CD4-positive, alpha-beta T cell treated with Interferon gamma for 1 hour (primary cell): ENCODE data around the gene DYNC1LI1.

Source experiments
- DNase-seq: peaks from one replicate; pipeline ENCODE4 v3.0.0-alpha.2; 2020

Gene DYNC1LI1

GRCh38 chr3:32570421-32571191 is at the start of gene DYNC1LI1:
Gene DYNC1LI1, minus strand, starts transcription at chr3:32570858. Its CDS starts 88 bp downstream, at chr3:32570770.
- DNase-seq, result peak; percentile 91

DNA sequence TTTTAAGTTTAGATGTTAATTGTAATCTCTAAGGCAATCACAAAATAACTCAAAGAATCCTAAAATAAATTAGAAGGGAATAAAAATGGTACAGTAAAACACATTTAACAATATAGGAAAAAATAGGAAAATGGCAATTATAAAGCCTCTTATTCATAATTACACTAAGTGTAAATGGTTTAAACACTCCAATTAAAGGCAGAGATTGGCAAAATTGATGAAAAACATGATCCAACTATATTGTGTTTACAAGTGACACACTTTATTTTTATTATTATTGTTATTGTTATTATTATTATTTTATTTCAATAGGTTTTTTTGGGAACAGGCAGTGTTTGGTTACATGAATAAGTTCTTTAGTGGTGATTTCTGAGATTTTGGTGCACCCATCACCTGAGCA is 48.7 kb upstream of the DYNC1LI1 start:
- DNase-seq, result no peak

DNA sequence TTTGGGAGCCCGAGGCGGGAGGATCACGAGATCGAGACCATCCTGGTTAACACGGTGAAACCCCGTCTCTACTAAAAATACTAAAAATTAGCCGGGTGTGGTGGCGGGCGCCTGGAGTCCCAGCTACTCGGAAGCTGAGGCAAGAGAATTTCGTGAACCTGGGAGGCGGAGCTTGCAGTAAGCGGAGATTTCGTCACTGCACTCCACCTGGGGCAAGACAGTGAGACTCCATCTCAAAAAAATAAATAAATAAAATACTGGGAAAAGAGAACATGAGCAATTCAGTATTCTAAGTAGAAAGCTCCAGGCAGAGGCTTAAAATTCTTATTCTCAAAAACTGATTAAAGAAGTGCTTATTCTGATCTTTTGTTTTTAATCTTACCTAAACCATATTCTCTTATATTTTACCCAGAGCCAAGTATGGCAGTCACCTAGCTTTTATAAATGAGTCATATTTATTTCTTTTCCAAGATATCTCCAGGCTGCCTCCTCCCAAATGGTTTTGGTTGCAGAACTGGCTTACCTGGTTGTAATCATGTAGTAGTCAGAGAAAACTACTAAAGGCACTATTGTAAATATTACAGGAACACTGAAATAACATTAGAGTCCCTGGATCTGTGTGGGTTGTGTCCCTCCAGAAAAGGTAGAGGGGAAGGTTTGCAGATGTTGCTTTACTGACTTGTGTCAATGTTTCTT is 45.8 kb upstream of the DYNC1LI1 start:
- no peak for DNase-seq

DNA sequence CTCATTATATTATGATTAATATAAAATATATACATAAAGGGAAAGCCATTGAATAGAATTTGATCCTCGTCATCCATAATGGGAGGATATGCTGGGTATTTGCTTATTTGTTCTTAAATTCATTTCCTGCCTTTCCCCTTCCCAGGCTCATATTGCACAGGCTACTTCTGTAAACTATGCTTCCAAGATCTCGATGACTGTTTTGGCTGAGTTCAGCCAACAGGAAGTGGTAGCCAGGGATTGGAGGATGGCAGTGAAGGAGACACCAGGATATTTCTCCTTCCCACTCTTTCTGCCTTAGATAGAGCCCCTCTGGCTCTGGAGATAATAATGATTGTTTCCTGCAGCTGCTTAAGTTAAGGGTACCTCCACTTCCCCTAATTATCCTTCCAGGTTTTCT is 44.3 kb upstream of the DYNC1LI1 start:
- no peak for DNase-seq

DNA sequence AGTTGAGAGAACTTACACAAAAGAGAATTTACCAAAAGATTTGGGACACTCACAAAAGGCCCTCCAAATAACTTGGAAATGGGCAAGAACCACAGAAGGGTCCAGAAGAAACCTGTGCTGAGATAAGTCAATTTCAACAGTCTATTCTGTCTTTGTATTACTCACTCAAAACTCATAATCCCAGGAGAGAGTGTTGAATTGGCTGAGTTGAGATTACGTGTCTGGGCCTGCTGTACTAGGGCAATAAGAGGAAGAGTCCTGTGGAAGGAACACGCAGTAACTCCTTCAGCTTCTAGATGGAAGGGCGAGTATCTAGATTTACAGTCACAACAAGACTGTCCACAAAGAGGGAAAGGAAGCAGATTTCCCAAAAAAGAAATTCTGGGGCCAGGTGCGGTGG is 42.5 kb upstream of the DYNC1LI1 start:
- DNase-seq, result no peak

DNA sequence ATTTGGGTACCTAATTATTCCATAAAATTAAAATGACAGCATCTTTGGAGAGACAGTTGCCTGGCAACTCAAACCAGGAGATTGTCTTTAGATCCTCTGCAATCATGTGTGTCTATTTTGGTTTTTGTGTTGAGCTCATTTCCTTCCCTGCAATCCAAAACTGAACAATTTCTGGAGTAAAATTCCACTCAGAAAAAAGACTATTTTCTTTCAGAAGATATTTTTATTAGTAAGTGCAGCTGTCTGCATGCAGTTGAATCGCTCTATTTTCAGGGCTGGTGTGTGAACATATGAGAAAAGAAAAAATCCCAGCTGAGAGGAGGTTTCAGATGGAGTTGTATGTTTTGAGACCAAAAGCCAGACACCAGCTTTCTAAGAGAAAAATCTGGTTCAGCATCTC is 41.9 kb upstream of the DYNC1LI1 start:
- DNase-seq, result no peak

DNA sequence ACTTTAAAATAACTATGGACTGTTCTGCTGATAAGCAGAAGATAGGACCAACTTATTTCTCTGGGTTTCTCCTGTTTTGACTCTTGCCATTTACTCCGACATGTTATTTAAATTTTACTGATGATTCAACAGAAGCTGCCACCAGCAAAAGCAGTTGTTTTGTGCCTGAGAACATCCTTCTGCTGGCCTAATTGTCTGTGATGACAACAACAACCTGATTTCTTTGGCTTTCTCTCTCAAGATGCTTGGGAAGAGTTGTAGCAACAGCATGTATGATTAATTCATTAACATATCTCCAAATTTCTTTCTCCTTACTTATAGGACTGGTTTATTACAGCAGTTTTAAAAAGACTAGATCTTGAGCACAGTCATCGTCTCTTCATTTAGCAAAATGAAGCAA is 36.9 kb upstream of the DYNC1LI1 start:
- no peak for DNase-seq

DNA sequence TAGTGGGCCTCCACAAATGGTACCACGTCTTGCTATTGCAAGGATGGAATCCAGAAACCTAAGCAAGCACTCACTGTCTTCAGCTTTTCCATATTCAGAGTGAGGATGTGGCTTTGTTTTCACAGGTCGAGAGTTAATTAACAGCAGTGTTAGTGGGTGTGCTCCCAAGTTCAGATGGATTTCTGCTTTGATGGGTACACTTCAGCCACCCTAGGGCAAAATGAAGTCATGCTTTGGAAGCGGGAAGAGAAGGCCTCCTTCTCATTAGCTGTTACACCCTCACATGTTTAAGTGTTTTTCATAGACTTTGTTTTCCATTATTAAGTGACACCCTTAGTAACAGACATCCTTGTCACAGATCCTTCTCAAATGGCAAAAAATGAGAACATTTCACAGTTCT is 36.3 kb upstream of the DYNC1LI1 start:
- no peak for DNase-seq

GRCh38 chr3:32606277-32606676 is 35.6 kb upstream of the DYNC1LI1 start:
- DNase-seq, result no peak

GRCh38 chr3:32603064-32603463 is 32.4 kb upstream of the DYNC1LI1 start:
- no peak for DNase-seq

DNA sequence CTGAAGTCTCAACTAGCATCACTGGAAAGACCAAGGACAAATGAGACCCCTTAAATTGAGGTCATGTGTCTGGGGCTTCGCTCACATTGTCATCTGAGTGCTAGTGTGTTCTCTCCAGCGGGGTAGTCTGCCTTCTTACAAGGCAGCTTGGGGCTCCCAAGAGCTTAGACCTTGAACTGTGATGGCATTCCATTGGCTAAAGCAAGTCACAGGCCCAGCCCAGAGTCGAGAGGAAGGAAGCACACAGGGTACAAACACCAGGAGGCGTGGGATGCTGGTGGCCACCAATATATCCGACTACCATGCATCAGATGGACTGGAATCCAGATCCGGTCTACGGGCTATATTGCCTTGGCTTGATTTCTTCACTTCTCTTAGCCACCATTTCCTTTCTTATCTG is 31.5 kb upstream of the DYNC1LI1 start:
- no peak for DNase-seq

- DNase-seq, result no peak
These were observed 31.1 kb upstream of the DYNC1LI1 start for GRCh38 chr3:32601722-32602121.

DNA sequence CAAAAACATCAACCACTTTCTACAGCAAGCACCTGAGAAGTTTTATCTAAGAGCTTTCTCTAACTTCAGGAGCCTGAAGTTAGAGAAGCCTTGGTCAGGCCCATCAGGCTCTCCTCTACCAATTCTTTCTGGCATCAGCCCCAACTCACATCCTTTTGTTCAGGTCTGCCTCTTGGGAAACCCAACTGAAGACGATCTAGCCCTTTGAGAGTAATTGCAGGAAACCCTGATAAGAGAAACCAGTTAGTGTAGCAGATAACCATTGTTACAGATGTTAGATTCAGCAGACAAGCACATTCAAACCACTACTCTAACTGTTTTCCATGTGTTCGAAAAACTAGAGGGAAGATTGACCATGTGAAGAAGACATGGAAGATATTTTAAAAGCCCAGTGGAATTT is 27.0 kb upstream of the DYNC1LI1 start:
- DNase-seq, result no peak

GRCh38 chr3:32596909-32597369 is 26.3 kb upstream of the DYNC1LI1 start:
- DNase-seq, result no peak

GRCh38 chr3:32596282-32596908 is 25.7 kb upstream of the DYNC1LI1 start:
- DNase-seq, result no peak

DNA sequence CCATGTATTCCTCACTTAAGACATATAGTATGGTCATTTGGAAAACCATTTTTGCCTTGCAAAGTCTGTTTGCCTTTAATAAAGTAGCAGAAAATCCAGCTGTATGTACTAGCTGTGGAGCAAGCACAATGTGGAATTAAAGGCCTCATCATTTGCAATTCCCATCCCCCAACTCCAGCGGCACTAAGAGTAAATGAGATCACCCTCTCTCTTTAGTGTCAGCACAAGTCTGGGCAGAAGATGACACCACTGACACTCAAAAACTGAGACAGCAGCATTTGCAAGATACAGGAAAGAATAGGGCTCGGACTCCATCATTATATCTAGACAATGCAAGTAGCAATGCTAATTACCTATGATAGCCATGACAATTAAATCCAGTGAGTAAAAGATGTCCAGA is 24.7 kb upstream of the DYNC1LI1 start:
- no peak for DNase-seq

DNA sequence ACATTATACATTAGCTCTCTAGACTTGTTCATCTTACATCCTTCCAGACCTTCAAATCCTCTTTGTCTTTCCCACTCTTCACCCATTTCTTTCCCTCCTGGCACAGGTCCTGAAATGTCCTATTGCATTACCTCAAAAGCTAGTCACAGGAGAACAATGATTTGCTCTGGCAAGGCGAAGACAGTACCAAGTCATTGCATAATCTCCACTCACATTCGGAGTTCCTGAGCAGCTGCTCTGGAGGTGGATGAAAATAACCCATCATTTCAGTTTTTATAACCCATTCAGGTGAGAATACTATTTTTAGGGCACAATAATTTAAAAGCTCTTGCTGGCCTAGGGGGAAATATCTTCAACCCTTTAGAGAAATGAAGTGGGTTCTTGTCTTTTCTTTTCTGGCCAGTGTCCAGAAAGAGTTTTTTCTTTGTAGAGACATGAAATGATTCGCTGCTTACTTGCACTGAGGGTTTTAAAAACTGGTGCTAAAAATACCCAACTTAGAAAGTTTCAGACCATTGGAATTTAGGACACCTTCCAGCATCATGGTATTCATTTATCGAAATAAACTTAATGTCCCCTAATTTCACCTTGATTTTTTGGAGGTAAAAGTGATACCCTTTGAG is 23.4 kb upstream of the DYNC1LI1 start:
- DNase-seq, result no peak

- no peak for DNase-seq
These were observed 22.2 kb upstream of the DYNC1LI1 start for GRCh38 chr3:32592696-32593353.

GRCh38 chr3:32592011-32592410 is 21.4 kb upstream of the DYNC1LI1 start:
- DNase-seq, result no peak

DNA sequence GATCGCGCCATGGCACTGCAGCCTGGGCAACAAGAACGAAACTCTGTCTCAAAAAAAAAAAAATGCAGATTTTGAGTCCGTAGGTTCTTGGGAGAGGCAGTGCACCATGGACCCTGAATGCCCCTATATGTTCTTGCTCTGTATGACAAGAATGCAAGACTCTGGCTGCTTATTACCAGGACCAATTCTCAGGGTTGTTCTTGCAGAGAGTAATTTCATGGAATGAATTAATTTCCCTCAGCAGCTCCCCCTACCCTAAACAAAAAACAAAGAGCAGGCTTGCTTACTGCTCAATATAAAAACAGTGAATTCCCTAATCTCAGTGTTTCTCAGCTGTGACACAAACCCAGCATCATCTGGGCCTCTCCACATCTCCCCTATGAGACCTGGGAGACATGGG is 20.5 kb upstream of the DYNC1LI1 start:
- no peak for DNase-seq

GRCh38 chr3:32586356-32586755 is 15.7 kb upstream of the DYNC1LI1 start:
- no peak for DNase-seq

DNA sequence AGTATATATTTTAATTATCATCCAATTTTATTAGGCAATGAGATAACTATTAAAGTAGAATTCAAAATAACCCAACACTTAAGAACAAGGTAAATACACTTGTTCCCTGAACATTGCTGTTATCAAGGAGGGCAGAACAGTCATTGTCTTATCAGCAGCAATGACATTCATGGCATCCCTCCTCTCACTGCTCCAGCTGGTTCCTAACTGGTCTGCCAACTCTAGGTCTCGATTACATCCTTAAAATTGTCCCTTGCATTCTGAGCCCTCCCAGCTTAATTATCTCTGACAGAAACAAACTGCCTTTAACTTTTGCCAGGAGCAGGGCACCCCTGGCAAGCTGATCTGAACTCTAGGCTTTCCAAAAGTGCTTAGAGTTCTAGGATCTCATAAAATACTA is 14.0 kb upstream of the DYNC1LI1 start:
- DNase-seq, result no peak

DNA sequence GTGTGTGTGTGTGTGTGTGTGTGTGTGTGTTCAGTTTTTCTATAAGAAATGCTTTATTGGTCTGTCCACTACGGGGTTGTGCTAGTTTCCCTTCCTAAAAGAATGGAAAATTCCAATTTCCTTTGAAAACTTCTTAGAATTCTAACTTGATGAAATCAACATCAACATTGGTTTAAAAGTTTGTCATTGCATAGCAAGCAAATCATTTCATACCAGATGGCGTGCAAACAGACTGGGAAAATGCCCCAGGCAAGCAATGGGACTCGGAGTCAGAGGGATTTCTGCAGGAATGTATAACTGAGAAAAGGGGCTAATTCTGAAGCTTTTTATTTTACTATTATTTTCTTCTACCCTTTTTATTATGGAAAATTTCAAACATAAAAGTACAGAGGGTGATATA is 13.1 kb upstream of the DYNC1LI1 start:
- DNase-seq, result no peak
